ENCODE measurements around the gene DNAJA2.
A peak's percentile ranks its signal among the peaks of the same experiment; 100 is the strongest.
"Not testable (repeated sequence)": the region's sequence is repeated elsewhere in the genome, so short reads cannot be mapped to it uniquely, and the experiment has no call there.

The DNAJA2 gene

GRCh38 chr16:46973207-46973995 lies at the start of gene DNAJA2:
TSS of gene DNAJA2 (minus strand) at chr16:46973674. CDS start at chr16:46973572, 102 bp downstream.
- DNase-seq, result peak; percentile 61

- DNase-seq, result no peak
Observed at GRCh38 chr16:47019568-47019967, 46.1 kb upstream of the DNAJA2 start.

GRCh38 chr16:47018223-47018891 lies 44.9 kb upstream of the DNAJA2 start:
- no peak for DNase-seq

GRCh38 chr16:47017636-47018035 lies 44.2 kb upstream of the DNAJA2 start:
- DNase-seq, result no peak

GRCh38 chr16:47016700-47017133 lies 43.2 kb upstream of the DNAJA2 start:
- no peak for DNase-seq

GRCh38 chr16:47013910-47014309 lies 40.4 kb upstream of the DNAJA2 start:
- no peak for DNase-seq

- DNase-seq, result no peak
Observed at GRCh38 chr16:47013172-47013571, 39.7 kb upstream of the DNAJA2 start.

- not testable (repeated sequence) for DNase-seq
Observed at GRCh38 chr16:47010812-47011211, 37.3 kb upstream of the DNAJA2 start.

GRCh38 chr16:47008612-47009011 lies 35.1 kb upstream of the DNAJA2 start:
- DNase-seq, result no peak

- no peak for DNase-seq
Observed at GRCh38 chr16:47008174-47008573, 34.7 kb upstream of the DNAJA2 start.

- no peak for DNase-seq
Observed at GRCh38 chr16:47004652-47005051, 31.2 kb upstream of the DNAJA2 start.

GRCh38 chr16:47000066-47000465 lies 26.6 kb upstream of the DNAJA2 start:
- DNase-seq, result not testable (repeated sequence)

- DNase-seq, result no peak
Observed at GRCh38 chr16:46997844-46998243, 24.4 kb upstream of the DNAJA2 start.

- DNase-seq, result no peak
Observed at GRCh38 chr16:46996952-46997458, 23.5 kb upstream of the DNAJA2 start.

- DNase-seq, result no peak
Observed at GRCh38 chr16:46996391-46996790, 22.9 kb upstream of the DNAJA2 start.

GRCh38 chr16:46991729-46992704 lies 18.5 kb upstream of the DNAJA2 start:
- no peak for DNase-seq

- no peak for DNase-seq
Observed at GRCh38 chr16:46986896-46987295, 13.4 kb upstream of the DNAJA2 start.

GRCh38 chr16:46986438-46986837 lies 13.0 kb upstream of the DNAJA2 start:
- no peak for DNase-seq

- no peak for DNase-seq
Observed at GRCh38 chr16:46982335-46982734, 8.9 kb upstream of the DNAJA2 start.

- DNase-seq, result no peak
Observed at GRCh38 chr16:46980926-46981325, 7.5 kb upstream of the DNAJA2 start.

GRCh38 chr16:46976550-46976949 lies 3.1 kb upstream of the DNAJA2 start:
- DNase-seq, result no peak

GRCh38 chr16:46975908-46976470 lies 2.5 kb upstream of the DNAJA2 start:
- no peak for DNase-seq

- DNase-seq, result no peak
Observed at GRCh38 chr16:46975165-46975564, 1.7 kb upstream of the DNAJA2 start.
